ENCODE measurements around the gene ARRDC4.

DNA sequence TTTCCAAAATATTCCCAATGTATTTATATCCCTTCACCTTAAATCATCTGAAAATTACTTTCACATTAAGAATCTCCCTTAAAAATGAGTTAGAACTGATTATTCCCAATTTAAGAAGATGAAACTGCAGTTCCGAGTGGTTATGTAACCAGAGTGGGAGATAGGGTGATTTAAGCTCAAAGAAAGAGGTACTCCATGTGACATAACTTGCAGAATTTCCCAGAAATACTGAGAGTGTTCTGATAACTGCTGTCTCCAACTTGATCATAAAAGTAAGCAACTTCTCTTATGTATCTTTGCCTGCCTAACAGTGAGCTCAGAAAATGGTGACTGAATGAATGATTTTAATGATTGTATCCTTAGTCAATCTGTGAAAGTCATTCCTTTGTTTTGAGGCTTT, 32.3 kb downstream of the ARRDC4 start:
- TF ChIP-seq, protein P1, sequence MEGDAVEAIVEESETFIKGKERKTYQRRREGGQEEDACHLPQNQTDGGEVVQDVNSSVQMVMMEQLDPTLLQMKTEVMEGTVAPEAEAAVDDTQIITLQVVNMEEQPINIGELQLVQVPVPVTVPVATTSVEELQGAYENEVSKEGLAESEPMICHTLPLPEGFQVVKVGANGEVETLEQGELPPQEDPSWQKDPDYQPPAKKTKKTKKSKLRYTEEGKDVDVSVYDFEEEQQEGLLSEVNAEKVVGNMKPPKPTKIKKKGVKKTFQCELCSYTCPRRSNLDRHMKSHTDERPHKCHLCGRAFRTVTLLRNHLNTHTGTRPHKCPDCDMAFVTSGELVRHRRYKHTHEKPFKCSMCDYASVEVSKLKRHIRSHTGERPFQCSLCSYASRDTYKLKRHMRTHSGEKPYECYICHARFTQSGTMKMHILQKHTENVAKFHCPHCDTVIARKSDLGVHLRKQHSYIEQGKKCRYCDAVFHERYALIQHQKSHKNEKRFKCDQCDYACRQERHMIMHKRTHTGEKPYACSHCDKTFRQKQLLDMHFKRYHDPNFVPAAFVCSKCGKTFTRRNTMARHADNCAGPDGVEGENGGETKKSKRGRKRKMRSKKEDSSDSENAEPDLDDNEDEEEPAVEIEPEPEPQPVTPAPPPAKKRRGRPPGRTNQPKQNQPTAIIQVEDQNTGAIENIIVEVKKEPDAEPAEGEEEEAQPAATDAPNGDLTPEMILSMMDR (conservative IDR thresholded peaks at IDR 0.05), result no peak
- TF ChIP-seq EZH2 (IDR thresholded peaks at IDR 0.05; ENCODE audit: low read depth), result no peak
